Caco-2 (cell line): ENCODE measurements around the gene PI4KA. TPM values are rescaled to one million over a fixed set of nuclear protein-coding genes. Genes with fewer than 3 reads are reported as not detected.

Experiments used
- BruUV-seq: library from RNA; stranded (reverse); fragments of 400-500 nt; replicated peaks from 2 replicates; lab custom pipeline; 2021; lab: Mats Ljungman, UMichigan
- CTCF ChIA-PET: fragments of 300-600 bp; sonication (Branson Sonifier 250); formaldehyde crosslinking; loops from one replicate; lab custom pipeline; 2022; ENCODE audit warnings: antibody characterized with exemption; lab: Charles Lee
- POLR2A ChIA-PET: fragments of 300-600 bp; sonication (Branson Sonifier 250); formaldehyde crosslinking; loops from one replicate; lab custom pipeline; 2022; ENCODE audit warnings: antibody characterized with exemption; lab: Charles Lee
- DNase-seq, 2 experiments: peaks; one replicate each; pipeline versions ENCODE4 v3.0.0 to v3.0.0-alpha.2; 2020 to 2022
- H3K27me3 ChIP-seq: replicated peaks from 2 replicates; pipeline ENCODE4 v1.6.0; 2011; ENCODE audit warnings: low read length; ENCODE audit not compliant: control insufficient read depth, insufficient read depth
- H3K36me3 ChIP-seq: 2 replicates; pipeline ENCODE4 v1.5.1; 2011; ENCODE audit warnings: low read length; ENCODE audit not compliant: control insufficient read depth, insufficient read depth
- H3K4me1 ChIP-seq: fragments of 250-450 bp; sonication (Bioruptor Pico); 2 replicates; pipeline ENCODE4 v1.5.1; 2020; ENCODE audit warnings: mild to moderate bottlenecking
- H3K4me3 ChIP-seq: 2 replicates; pipeline ENCODE4 v1.5.1; 2011; ENCODE audit warnings: low read depth, mild to moderate bottlenecking, control low read depth, low read length
- H3K9me3 ChIP-seq: fragments of 250-450 bp; sonication (Bioruptor Pico); 2 replicates; pipeline ENCODE4 v1.5.1; 2020; ENCODE audit warnings: mild to moderate bottlenecking, moderate library complexity
- H3K27ac Mint-ChIP-seq: one replicate; pipeline ENCODE4 v1.8.0; 2022; ENCODE audit warnings: mixed read lengths; ENCODE audit not compliant: unreplicated experiment
- H3K27me3 Mint-ChIP-seq: one replicate; pipeline ENCODE4 v1.8.0; 2022; ENCODE audit warnings: mixed read lengths; ENCODE audit not compliant: insufficient read depth, unreplicated experiment
- H3K36me3 Mint-ChIP-seq: one replicate; pipeline ENCODE4 v1.8.0; 2022; ENCODE audit warnings: mild to moderate bottlenecking, mixed read lengths; ENCODE audit not compliant: insufficient read depth, unreplicated experiment
- H3K4me1 Mint-ChIP-seq: one replicate; pipeline ENCODE4 v1.8.0; 2022; ENCODE audit warnings: low read depth, mixed read lengths; ENCODE audit not compliant: unreplicated experiment
- H3K4me3 Mint-ChIP-seq: one replicate; pipeline ENCODE4 v1.8.0; 2022; ENCODE audit warnings: mild to moderate bottlenecking, moderate library complexity, mixed read lengths; ENCODE audit not compliant: unreplicated experiment
- H3K9me3 Mint-ChIP-seq: one replicate; pipeline ENCODE4 v1.8.0; 2022; ENCODE audit warnings: mixed read lengths; ENCODE audit not compliant: unreplicated experiment
- intact Hi-C: fragments of 100-400 bp; cut with micrococcal nuclease; formaldehyde crosslinking; loops from one replicate; pipeline ENCODE4 v1.10.0; 2022; ENCODE audit not compliant: unreplicated experiment
- total RNA-seq: library from RNA; stranded (reverse); gene quantifications from 2 replicates; pipeline ENCODE4 v1.2.3, GENCODE V29; 2022
- TF ChIP-seq, protein P1 (sequence below), 2 experiments: fragments of 200-600 bp in 1 of 2; IDR thresholded peaks; 1 replicate in 1 of 2; 2 replicates in 1 of 2; pipeline versions ENCODE4 v1.5.1 to v1.8.0; 2011 to 2022; ENCODE audit warnings: antibody characterized with exemption in 1 of 2, control low read depth in 1 of 2, inconsistent platforms in 1 of 2, low read depth in 1 of 2, low read length in 1 of 2, mild to moderate bottlenecking in 1 of 2, moderate library complexity in 1 of 2; ENCODE audit not compliant: insufficient read depth in 1 of 2, severe bottlenecking in 1 of 2, unreplicated experiment in 1 of 2

PI4KA gene
- total RNA-seq, 1 experiment from 2014 or later = 66.9 TPM

DNA sequence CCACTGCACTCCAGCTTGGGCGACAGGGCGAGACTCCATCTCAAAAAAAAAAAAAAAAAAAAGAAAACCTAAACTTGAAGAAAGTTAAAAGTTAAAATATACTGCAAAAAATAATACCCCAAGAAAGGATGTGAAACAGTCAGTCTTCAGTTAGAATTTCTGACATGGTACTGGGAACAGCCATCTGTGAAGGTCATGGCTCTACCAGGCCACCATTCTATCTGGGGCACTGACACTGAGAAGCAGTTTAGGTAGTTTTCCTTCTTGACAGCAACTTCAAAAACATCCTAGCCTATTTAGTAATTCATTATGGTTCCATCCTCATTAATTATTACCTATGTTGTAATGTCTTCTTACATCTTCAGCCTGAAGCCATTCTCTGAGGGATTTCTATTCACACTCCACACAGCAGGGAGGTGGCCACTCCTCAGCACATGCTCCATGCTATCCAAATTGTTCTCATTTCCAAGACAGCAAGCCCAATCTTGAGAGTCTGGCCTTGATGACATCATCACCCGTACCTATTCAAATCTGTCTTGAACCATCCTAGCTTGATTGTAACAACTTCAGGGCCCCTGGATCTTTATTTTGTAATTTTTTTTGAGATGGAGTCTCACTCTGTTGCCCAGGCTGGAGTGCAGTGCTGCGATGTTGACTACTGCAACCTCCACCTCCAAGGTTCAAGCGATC lies 46.5 kb downstream of the PI4KA start:
- ChIA-PET POLR2A (no interaction called here), CTCF (no interaction called here)
- DNase-seq = no peak
- Mint-ChIP-seq H3K4me1 (no peaks in the 10 kb centered on the region), H3K36me3 (peaks cover 38% of the 10 kb centered on the region), H3K27me3 (no peaks in the 10 kb centered on the region), H3K27ac (no peak overlapping the region), H3K4me3 (no peak overlapping the region), H3K9me3 (no peaks in the 10 kb centered on the region)
- Histone ChIP-seq H3K4me1 (no peaks in the 10 kb centered on the region), H3K9me3 (no peaks in the 10 kb centered on the region), H3K27me3 (no peaks in the 10 kb centered on the region), H3K36me3 (peaks cover 3% of the 10 kb centered on the region; the same call in 1 of the 2 replicates), H3K4me3 (no peak overlapping the region)
- TF ChIP-seq, protein P1, sequence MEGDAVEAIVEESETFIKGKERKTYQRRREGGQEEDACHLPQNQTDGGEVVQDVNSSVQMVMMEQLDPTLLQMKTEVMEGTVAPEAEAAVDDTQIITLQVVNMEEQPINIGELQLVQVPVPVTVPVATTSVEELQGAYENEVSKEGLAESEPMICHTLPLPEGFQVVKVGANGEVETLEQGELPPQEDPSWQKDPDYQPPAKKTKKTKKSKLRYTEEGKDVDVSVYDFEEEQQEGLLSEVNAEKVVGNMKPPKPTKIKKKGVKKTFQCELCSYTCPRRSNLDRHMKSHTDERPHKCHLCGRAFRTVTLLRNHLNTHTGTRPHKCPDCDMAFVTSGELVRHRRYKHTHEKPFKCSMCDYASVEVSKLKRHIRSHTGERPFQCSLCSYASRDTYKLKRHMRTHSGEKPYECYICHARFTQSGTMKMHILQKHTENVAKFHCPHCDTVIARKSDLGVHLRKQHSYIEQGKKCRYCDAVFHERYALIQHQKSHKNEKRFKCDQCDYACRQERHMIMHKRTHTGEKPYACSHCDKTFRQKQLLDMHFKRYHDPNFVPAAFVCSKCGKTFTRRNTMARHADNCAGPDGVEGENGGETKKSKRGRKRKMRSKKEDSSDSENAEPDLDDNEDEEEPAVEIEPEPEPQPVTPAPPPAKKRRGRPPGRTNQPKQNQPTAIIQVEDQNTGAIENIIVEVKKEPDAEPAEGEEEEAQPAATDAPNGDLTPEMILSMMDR (IDR thresholded peaks at IDR 0.05; ENCODE audit: insufficient read depth in 1 of 2, low read depth in 1 of 2, low read length in 1 of 2, severe bottlenecking in 1 of 2, unreplicated experiment in 1 of 2) = no peak
- BruUV-seq = no TSS peak
- intact Hi-C loops = no loop called here

DNA sequence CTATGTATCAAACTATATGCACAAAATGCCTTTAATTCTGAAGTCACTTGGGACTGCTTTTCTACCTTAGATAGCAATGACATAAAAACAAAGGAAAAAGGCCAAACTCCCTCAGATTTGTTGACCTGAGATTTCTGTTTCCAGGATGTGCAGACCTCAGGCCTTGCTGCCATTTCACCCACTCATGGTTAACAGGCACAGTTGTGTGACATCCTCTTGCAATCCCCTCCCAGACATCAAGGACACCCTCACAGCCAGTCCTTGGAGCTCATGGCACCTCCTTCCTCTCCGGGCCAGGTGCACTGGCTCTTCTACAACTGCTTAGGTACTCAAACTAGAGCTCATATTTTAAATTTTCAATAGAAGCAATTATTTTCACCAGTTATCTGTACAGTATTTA lies 47.4 kb downstream of the PI4KA start:
- Mint-ChIP-seq H3K9me3 (no peaks in the 10 kb centered on the region), H3K4me1 (no peaks in the 10 kb centered on the region), H3K36me3 (peaks cover 43% of the 10 kb centered on the region), H3K27me3 (no peaks in the 10 kb centered on the region), H3K4me3 (no peak overlapping the region), H3K27ac (no peak overlapping the region)
- ChIA-PET POLR2A (no interaction called here), CTCF (no interaction called here)
- intact Hi-C loops = no loop called here
- Histone ChIP-seq H3K4me1 (no peaks in the 10 kb centered on the region), H3K36me3 (peaks cover 3% of the 10 kb centered on the region; the same call in 1 of the 2 replicates), H3K27me3 (no peaks in the 10 kb centered on the region), H3K4me3 (no peak overlapping the region), H3K9me3 (no peaks in the 10 kb centered on the region)
- no TSS peak for BruUV-seq
- no peak for DNase-seq
- TF ChIP-seq, protein P1 (IDR thresholded peaks at IDR 0.05; ENCODE audit: insufficient read depth in 1 of 2, low read depth in 1 of 2, low read length in 1 of 2, severe bottlenecking in 1 of 2, unreplicated experiment in 1 of 2) = no peak

DNA sequence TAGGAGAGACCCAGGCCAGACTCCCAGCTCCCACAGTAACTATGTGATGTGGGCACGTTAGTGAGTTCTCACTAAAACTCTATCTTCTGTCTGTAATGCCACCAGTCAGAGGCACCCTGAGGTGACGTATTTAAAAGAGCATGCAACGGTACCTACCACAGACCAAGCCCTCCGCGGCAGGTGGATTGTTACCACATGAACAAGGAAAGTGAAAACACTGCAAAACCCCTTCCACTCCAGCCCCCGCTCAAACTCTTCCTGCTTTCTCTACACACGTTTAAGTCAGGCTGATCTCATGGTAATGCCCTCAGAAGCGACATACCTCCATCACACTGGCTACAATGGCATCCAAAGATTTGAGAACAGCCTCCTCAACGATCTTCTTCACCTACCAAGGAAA lies 48.0 kb downstream of the PI4KA start:
- Histone ChIP-seq H3K27me3 (no peaks in the 10 kb centered on the region), H3K36me3 (peaks cover 3% of the 10 kb centered on the region; the same call in 1 of the 2 replicates), H3K4me1 (no peaks in the 10 kb centered on the region), H3K4me3 (no peak overlapping the region), H3K9me3 (no peaks in the 10 kb centered on the region)
- no TSS peak for BruUV-seq
- DNase-seq = no peak
- Mint-ChIP-seq H3K27me3 (no peaks in the 10 kb centered on the region), H3K9me3 (no peaks in the 10 kb centered on the region), H3K4me3 (no peak overlapping the region), H3K27ac (no peak overlapping the region), H3K36me3 (peaks cover 48% of the 10 kb centered on the region), H3K4me1 (no peaks in the 10 kb centered on the region)
- TF ChIP-seq, protein P1 (IDR thresholded peaks at IDR 0.05; ENCODE audit: insufficient read depth in 1 of 2, low read depth in 1 of 2, low read length in 1 of 2, severe bottlenecking in 1 of 2, unreplicated experiment in 1 of 2) = no peak
- POLR2A ChIA-PET = no interaction called here
- intact Hi-C loops = no loop called here
- CTCF ChIA-PET = interaction anchor here (0.7 kb wide), 1 partner anchor 146 kb away, joined by 4 read pairs; no protein-coding TSS in a partner anchor
